ENCODE results near the gene TSLP.

DNA sequence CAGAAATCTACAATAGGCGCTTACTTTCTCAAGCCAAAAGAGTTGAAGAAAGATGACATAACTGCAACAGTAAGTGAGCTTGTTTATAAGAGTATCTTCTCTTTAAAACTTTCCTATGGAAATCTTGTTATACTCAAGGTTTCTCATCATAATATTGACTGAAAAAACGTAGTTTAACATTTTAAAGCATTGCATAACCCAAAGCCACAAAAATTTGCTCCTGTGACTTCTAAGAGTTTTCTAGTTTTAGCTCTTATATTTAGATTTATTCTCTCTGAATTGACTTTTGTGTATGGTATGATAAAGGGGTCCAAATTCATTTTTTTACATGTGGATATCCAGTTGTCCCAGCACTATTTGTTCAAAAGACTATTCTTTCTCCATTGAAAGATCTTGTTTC lies 35.9 kb downstream of the TSLP start:
- TF ChIP-seq, protein P1, sequence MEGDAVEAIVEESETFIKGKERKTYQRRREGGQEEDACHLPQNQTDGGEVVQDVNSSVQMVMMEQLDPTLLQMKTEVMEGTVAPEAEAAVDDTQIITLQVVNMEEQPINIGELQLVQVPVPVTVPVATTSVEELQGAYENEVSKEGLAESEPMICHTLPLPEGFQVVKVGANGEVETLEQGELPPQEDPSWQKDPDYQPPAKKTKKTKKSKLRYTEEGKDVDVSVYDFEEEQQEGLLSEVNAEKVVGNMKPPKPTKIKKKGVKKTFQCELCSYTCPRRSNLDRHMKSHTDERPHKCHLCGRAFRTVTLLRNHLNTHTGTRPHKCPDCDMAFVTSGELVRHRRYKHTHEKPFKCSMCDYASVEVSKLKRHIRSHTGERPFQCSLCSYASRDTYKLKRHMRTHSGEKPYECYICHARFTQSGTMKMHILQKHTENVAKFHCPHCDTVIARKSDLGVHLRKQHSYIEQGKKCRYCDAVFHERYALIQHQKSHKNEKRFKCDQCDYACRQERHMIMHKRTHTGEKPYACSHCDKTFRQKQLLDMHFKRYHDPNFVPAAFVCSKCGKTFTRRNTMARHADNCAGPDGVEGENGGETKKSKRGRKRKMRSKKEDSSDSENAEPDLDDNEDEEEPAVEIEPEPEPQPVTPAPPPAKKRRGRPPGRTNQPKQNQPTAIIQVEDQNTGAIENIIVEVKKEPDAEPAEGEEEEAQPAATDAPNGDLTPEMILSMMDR (IDR thresholded peaks at IDR 0.05; ENCODE audit: low read length), result no peak
- TF ChIP-seq EZH2 (optimal IDR thresholded peaks at IDR 0.05; ENCODE audit: low read depth, low read length), result no peak

All from MM.1S (cell line).